Middle frontal gyrus (tissue), 1 donor: Measurements from ENCODE around the gene MARCHF7.

Source experiments
- DNase-seq: peaks from one replicate; pipeline ENCODE4 v3.0.0-alpha.2; 2015; ENCODE audit warnings: low spot score; ENCODE audit errors: extremely low spot score

Gene MARCHF7

DNA sequence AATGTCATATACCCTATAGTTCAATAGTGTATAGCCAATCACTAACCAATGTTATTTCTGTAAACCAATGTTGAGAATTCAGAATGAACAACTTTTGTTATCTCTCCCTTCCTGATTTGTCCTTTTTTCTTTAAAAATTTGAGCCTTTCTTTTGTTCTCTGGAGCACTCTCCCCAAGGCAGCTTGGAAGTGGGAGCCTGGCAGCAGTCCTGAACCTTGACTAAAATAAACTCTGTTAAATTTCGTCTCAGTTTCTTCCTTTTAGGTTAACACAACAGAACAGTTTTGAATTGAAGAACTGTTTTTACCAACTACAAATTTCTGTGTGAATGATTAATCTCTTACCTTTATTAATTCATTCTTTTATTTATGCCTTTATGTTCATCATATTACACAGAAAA, 49.8 kb downstream of the MARCHF7 start:
- DNase-seq, result peak; percentile 66
